HEK293T (cell line): ENCODE measurements around the gene CTTNBP2.

Experiments
- CTCF ChIA-PET: fragments of 350-600 bp; formaldehyde crosslinking; extraction: SDS; loops from one replicate; lab custom pipeline; 2021; ENCODE audit warnings: antibody characterized with exemption, inconsistent platforms; lab: Yijun Ruan, JAX
- POLR2A ChIA-PET: fragments of 350-600 bp; formaldehyde crosslinking; extraction: SDS; loops from one replicate; lab custom pipeline; 2020; ENCODE audit warnings: antibody characterized with exemption, inconsistent platforms; lab: Yijun Ruan, JAX
- DNase-seq: peaks from one replicate; pipeline ENCODE4 v3.0.0; 2012; ENCODE audit warnings: mixed read lengths; ENCODE audit errors: extremely low spot score
- ARNT ChIP-seq: fragments of 450-650 bp; IDR thresholded peaks from 2 replicates; pipeline ENCODE4 v1.6.1; 2017; ENCODE audit warnings: mild to moderate bottlenecking
- BHLHE40 ChIP-seq: fragments of 450-650 bp; IDR thresholded peaks from 2 replicates; pipeline ENCODE4 v1.6.1; 2016; ENCODE audit warnings: mild to moderate bottlenecking, moderate library complexity, borderline replicate concordance
- CTBP1 ChIP-seq: fragments of 450-650 bp; IDR thresholded peaks from 2 replicates; pipeline ENCODE4 v1.6.1; 2016; ENCODE audit warnings: borderline replicate concordance
- ELF4 ChIP-seq: fragments of 450-650 bp; IDR thresholded peaks from 2 replicates; pipeline ENCODE4 v1.6.1; 2017; ENCODE audit warnings: antibody characterized with exemption
- FOXA1 ChIP-seq: fragments of 450-650 bp; IDR thresholded peaks from 2 replicates; pipeline ENCODE4 v1.6.1; 2016; ENCODE audit warnings: mild to moderate bottlenecking
- FOXK2 ChIP-seq: fragments of 450-650 bp; IDR thresholded peaks from 2 replicates; pipeline ENCODE4 v1.6.1; 2016; ENCODE audit warnings: mild to moderate bottlenecking
- FOXM1 ChIP-seq: fragments of 450-650 bp; IDR thresholded peaks from 2 replicates; pipeline ENCODE4 v1.6.1; 2017; ENCODE audit warnings: mild to moderate bottlenecking, borderline replicate concordance
- HDGF ChIP-seq: fragments of 450-650 bp; IDR thresholded peaks from 2 replicates; pipeline ENCODE4 v1.6.1; 2017; ENCODE audit warnings: antibody characterized with exemption, borderline replicate concordance
- L3MBTL2 ChIP-seq: fragments of 450-650 bp; conservative IDR thresholded peaks from 2 replicates; pipeline ENCODE4 v1.6.1; 2016; ENCODE audit warnings: mild to moderate bottlenecking
- LEF1 ChIP-seq: fragments of 450-650 bp; IDR thresholded peaks from 2 replicates; pipeline ENCODE4 v1.6.1; 2017; ENCODE audit warnings: mild to moderate bottlenecking, borderline replicate concordance
- NFRKB ChIP-seq: fragments of 450-650 bp; IDR thresholded peaks from 2 replicates; pipeline ENCODE4 v1.6.1; 2016; ENCODE audit warnings: mild to moderate bottlenecking, moderate library complexity
- PKNOX1 ChIP-seq: fragments of 450-650 bp; IDR thresholded peaks from 2 replicates; pipeline ENCODE4 v1.6.1; 2016
- SP1 ChIP-seq: fragments of 450-650 bp; IDR thresholded peaks from 2 replicates; pipeline ENCODE4 v1.6.1; 2017
- SUZ12 ChIP-seq: fragments of 450-650 bp; IDR thresholded peaks from 2 replicates; pipeline ENCODE4 v1.6.1; 2016; ENCODE audit warnings: mild to moderate bottlenecking
- TARDBP ChIP-seq: fragments of 450-650 bp; IDR thresholded peaks from 2 replicates; pipeline ENCODE4 v1.6.1; 2016
- ZNF384 ChIP-seq: fragments of 450-650 bp; IDR thresholded peaks from 2 replicates; pipeline ENCODE4 v1.6.1; 2016

CTTNBP2 gene

GRCh38 chr7:117889611-117890010 lies 16.4 kb upstream of the CTTNBP2 start:
- no peak for DNase-seq
- POLR2A ChIA-PET = no interaction called here

GRCh38 chr7:117888627-117889026 lies 15.4 kb upstream of the CTTNBP2 start:
- no peak for DNase-seq
- ChIA-PET POLR2A (no interaction called here), CTCF (no interaction called here)
- TF ChIP-seq SUZ12 (no peak), L3MBTL2 (no peak), BHLHE40 (no peak), CTBP1 (no peak), ARNT (no peak), SP1 (no peak), ELF4 (no peak), ZNF384 (no peak), TARDBP (no peak), PKNOX1 (no peak), FOXK2 (no peak), NFRKB (no peak), HDGF (no peak), FOXM1 (no peak), LEF1 (no peak), FOXA1 (no peak)

More at GRCh38 chr7:117889611-117890010, 16.4 kb upstream of the CTTNBP2 start:
- CTCF ChIA-PET = no interaction called here
- TF ChIP-seq ARNT (no peak), SUZ12 (no peak), SP1 (no peak), CTBP1 (no peak), ZNF384 (no peak), L3MBTL2 (no peak), NFRKB (no peak)

GRCh38 chr7:117882594-117882993 lies 9.4 kb upstream of the CTTNBP2 start:
- DNase-seq = no peak
- ChIA-PET POLR2A (no interaction called here), CTCF (interaction anchor here (0.6 kb wide), 1 partner anchor 277 kb away, joined by 4 read pairs; no protein-coding TSS in a partner anchor)
- TF ChIP-seq SUZ12 = no peak
- TF ChIP-seq BHLHE40 = no peak
- TF ChIP-seq FOXM1 = no peak
- TF ChIP-seq CTBP1 = no peak
- no peak for TF ChIP-seq ZNF384
- TF ChIP-seq ELF4 = no peak
- no peak for TF ChIP-seq HDGF
- TF ChIP-seq FOXA1 = no peak
- no peak for TF ChIP-seq SP1
- no peak for TF ChIP-seq ARNT
- TF ChIP-seq NFRKB = no peak
- no peak for TF ChIP-seq LEF1
- TF ChIP-seq PKNOX1 = no peak
- TF ChIP-seq L3MBTL2 = no peak
- TF ChIP-seq TARDBP = no peak
- TF ChIP-seq FOXK2 = no peak

- POLR2A ChIA-PET = no interaction called here
- CTCF ChIA-PET = no interaction called here
- TF ChIP-seq TARDBP = no peak
- TF ChIP-seq ZNF384 = no peak
- DNase-seq = no peak
Observed at GRCh38 chr7:117876761-117877160, 3.5 kb upstream of the CTTNBP2 start.

GRCh38 chr7:117875566-117875965 lies 2.3 kb upstream of the CTTNBP2 start:
- TF ChIP-seq LEF1 = no peak
- TF ChIP-seq TARDBP = no peak
- no peak for TF ChIP-seq FOXK2
- TF ChIP-seq ELF4 = no peak
- no peak for TF ChIP-seq FOXA1
- no peak for TF ChIP-seq BHLHE40
- TF ChIP-seq HDGF = no peak
- TF ChIP-seq PKNOX1 = no peak
- no peak for TF ChIP-seq FOXM1
- TF ChIP-seq ZNF384 = no peak
- TF ChIP-seq NFRKB = no peak
- TF ChIP-seq L3MBTL2 = no peak
- TF ChIP-seq SP1 = no peak
- TF ChIP-seq ARNT = no peak
- TF ChIP-seq CTBP1 = no peak
- no peak for TF ChIP-seq SUZ12
- CTCF ChIA-PET = no interaction called here
- DNase-seq = peak; percentile 60
- POLR2A ChIA-PET = no interaction called here

GRCh38 chr7:117874191-117874700 lies 1.0 kb upstream of the CTTNBP2 start:
- no peak for DNase-seq
- CTCF ChIA-PET = interaction anchor here (0.9 kb wide), 1 partner anchor 9 kb away, joined by 4 read pairs; no protein-coding TSS in a partner anchor
- POLR2A ChIA-PET = no interaction called here
- TF ChIP-seq LEF1 (no peak), HDGF (no peak), SUZ12 (no peak), SP1 (no peak), CTBP1 (no peak), L3MBTL2 (no peak), NFRKB (no peak), ARNT (no peak), BHLHE40 (no peak), PKNOX1 (no peak), ZNF384 (no peak), FOXK2 (no peak), ELF4 (no peak), FOXA1 (no peak), FOXM1 (no peak), TARDBP (no peak)
